Measurements from ENCODE around the gene CEP89. TPM values are rescaled to one million over a fixed set of nuclear protein-coding genes. Genes with fewer than 3 reads are reported as not detected.
"Not testable (repeated sequence)": the region's sequence is repeated elsewhere in the genome, so short reads cannot be mapped to it uniquely, and the experiment has no call there.

CEP89 gene
- total RNA-seq, 2 donors from 2014 or later, result 35.6 to 40.4 TPM

- DNase-seq, result no peak
- no peaks in the 10 kb centered on the region for H3K9me3 Mint-ChIP-seq
- H3K4me3 Mint-ChIP-seq, result no peak overlapping the region
- Histone ChIP-seq H3K27ac (ENCODE audit: low read depth, low read length) (no peak overlapping the region), H3K27me3 (ENCODE audit: control insufficient read depth, insufficient read depth, low read length, poor library complexity, severe bottlenecking) (no peaks in the 10 kb centered on the region), H3K36me3 (ENCODE audit: control insufficient read depth, insufficient read depth, low read length) (peaks cover 37% of the 10 kb centered on the region), H3K4me1 (ENCODE audit: control insufficient read depth, insufficient read depth, low read length) (no peaks in the 10 kb centered on the region), H3K9me3 (ENCODE audit: control insufficient read depth, low read length) (no peaks in the 10 kb centered on the region), H3K9ac (ENCODE audit: extremely low read depth, low read length, poor library complexity, severe bottlenecking) (no peak overlapping the region), H3K4me3 (ENCODE audit: low read length) (no peak overlapping the region)
- H3K27me3 Mint-ChIP-seq (ENCODE audit: insufficient read depth), result no peaks in the 10 kb centered on the region
- TF ChIP-seq CTCF (conservative IDR thresholded peaks at IDR 0.05), result peak; percentile 20
- H3K36me3 Mint-ChIP-seq (ENCODE audit: low read depth), result peaks cover 63% of the 10 kb centered on the region
- no peak overlapping the region for H3K27ac Mint-ChIP-seq
- no peaks in the 10 kb centered on the region for H3K4me1 Mint-ChIP-seq
- WGBS, 2 experiments (ENCODE audit: insufficient coverage in 1 of 2, insufficient read length in 1 of 2), result 52 to 58% methylated on average over 3 of the region's 3 CpGs
Measured at GRCh38 chr19:32945260-32945659, 26.5 kb downstream of the CEP89 start.

- 92 to 100% methylated on average over 2 to 4 of the region's 5 CpGs for WGBS, 2 experiments (ENCODE audit: insufficient coverage in 1 of 2, insufficient read length in 1 of 2)
- DNase-seq; H3K9me3 ChIP-seq (ENCODE audit: control insufficient read depth, low read length); H3K27me3 ChIP-seq (ENCODE audit: control insufficient read depth, insufficient read depth, low read length, poor library complexity, severe bottlenecking); H3K27ac ChIP-seq (ENCODE audit: low read depth, low read length); H3K4me3 ChIP-seq (ENCODE audit: low read length); H3K27me3 Mint-ChIP-seq (ENCODE audit: insufficient read depth); H3K4me1 ChIP-seq (ENCODE audit: control insufficient read depth, insufficient read depth, low read length); H3K4me1 Mint-ChIP-seq; H3K27ac Mint-ChIP-seq; H3K4me3 Mint-ChIP-seq; H3K9ac ChIP-seq (ENCODE audit: extremely low read depth, low read length, poor library complexity, severe bottlenecking); H3K9me3 Mint-ChIP-seq: not testable (repeated sequence)
- H3K36me3 Mint-ChIP-seq (ENCODE audit: low read depth), result peaks cover 56% of the 10 kb centered on the region
- H3K36me3 ChIP-seq (ENCODE audit: control insufficient read depth, insufficient read depth, low read length), result peaks cover 32% of the 10 kb centered on the region
Measured at GRCh38 chr19:32941273-32941672, 30.5 kb downstream of the CEP89 start.

GRCh38 chr19:32936065-32936464 is 35.7 kb downstream of the CEP89 start:
- no peak overlapping the region for H3K4me3 Mint-ChIP-seq
- no peaks in the 10 kb centered on the region for H3K4me1 Mint-ChIP-seq
- H3K4me1 ChIP-seq (ENCODE audit: control insufficient read depth, insufficient read depth, low read length), result no peaks in the 10 kb centered on the region
- H3K9me3 Mint-ChIP-seq, result no peaks in the 10 kb centered on the region
- no peak overlapping the region for H3K27ac Mint-ChIP-seq
- no peaks in the 10 kb centered on the region for H3K27me3 ChIP-seq (ENCODE audit: control insufficient read depth, insufficient read depth, low read length, poor library complexity, severe bottlenecking)
- DNase-seq, result no peak
- H3K36me3 Mint-ChIP-seq (ENCODE audit: low read depth), result peaks cover 49% of the 10 kb centered on the region
- peaks cover 34% of the 10 kb centered on the region for H3K36me3 ChIP-seq (ENCODE audit: control insufficient read depth, insufficient read depth, low read length)
- no peak overlapping the region for H3K27ac ChIP-seq (ENCODE audit: low read depth, low read length)
- 94 to 100% methylated on average over 3 to 8 of the region's 8 CpGs for WGBS, 2 experiments (ENCODE audit: insufficient coverage in 1 of 2, insufficient read length in 1 of 2)
- H3K9me3 ChIP-seq (ENCODE audit: control insufficient read depth, low read length), result no peaks in the 10 kb centered on the region
- H3K9ac ChIP-seq (ENCODE audit: extremely low read depth, low read length, poor library complexity, severe bottlenecking), result no peak overlapping the region
- no peak overlapping the region for H3K4me3 ChIP-seq (ENCODE audit: low read length)
- no peaks in the 10 kb centered on the region for H3K27me3 Mint-ChIP-seq (ENCODE audit: insufficient read depth)
- no peak for TF ChIP-seq CTCF (conservative IDR thresholded peaks at IDR 0.05)

- 94% methylated on average over 3 to 9 of the region's 9 CpGs for WGBS, 2 experiments (ENCODE audit: insufficient coverage in 1 of 2, insufficient read length in 1 of 2)
- DNase-seq, result no peak
- TF ChIP-seq CTCF (conservative IDR thresholded peaks at IDR 0.05), result no peak
Measured at GRCh38 chr19:32935629-32936028, 36.1 kb downstream of the CEP89 start.

More at GRCh38 chr19:32935629-32936028, 36.1 kb downstream of the CEP89 start:
- H3K27me3 ChIP-seq (ENCODE audit: control insufficient read depth, insufficient read depth, low read length, poor library complexity, severe bottlenecking), result no peaks in the 10 kb centered on the region
- H3K9me3 ChIP-seq (ENCODE audit: control insufficient read depth, low read length), result no peaks in the 10 kb centered on the region
- no peak overlapping the region for H3K27ac ChIP-seq (ENCODE audit: low read depth, low read length)
- H3K4me3 Mint-ChIP-seq, result no peak overlapping the region
- no peaks in the 10 kb centered on the region for H3K4me1 ChIP-seq (ENCODE audit: control insufficient read depth, insufficient read depth, low read length)
- no peak overlapping the region for H3K9ac ChIP-seq (ENCODE audit: extremely low read depth, low read length, poor library complexity, severe bottlenecking)
- H3K4me3 ChIP-seq (ENCODE audit: low read length), result no peak overlapping the region
- no peaks in the 10 kb centered on the region for H3K27me3 Mint-ChIP-seq (ENCODE audit: insufficient read depth)
- no peak overlapping the region for H3K27ac Mint-ChIP-seq
- peaks cover 38% of the 10 kb centered on the region for H3K36me3 ChIP-seq (ENCODE audit: control insufficient read depth, insufficient read depth, low read length)
- no peaks in the 10 kb centered on the region for H3K9me3 Mint-ChIP-seq
- H3K4me1 Mint-ChIP-seq, result no peaks in the 10 kb centered on the region
- H3K36me3 Mint-ChIP-seq (ENCODE audit: low read depth), result peaks cover 52% of the 10 kb centered on the region
